AG04450 (cell line): ENCODE data around the gene ABHD16A. TPM values are rescaled to one million over a fixed set of nuclear protein-coding genes. Genes with fewer than 3 reads are reported as not detected.

ENCODE experiments used
- CTCF ChIA-PET: fragments of 300-600, 350-600 bp; formaldehyde crosslinking; extraction: SDS; loops from one replicate; lab custom pipeline; 2022; ENCODE audit warnings: antibody characterized with exemption, inconsistent platforms; lab: Charles Lee
- POLR2A ChIA-PET: fragments of 350-600 bp; formaldehyde crosslinking; extraction: SDS; loops from one replicate; lab custom pipeline; 2021; ENCODE audit warnings: antibody characterized with exemption, inconsistent platforms; lab: Yijun Ruan, JAX
- DNase-seq: peaks from one replicate; pipeline ENCODE4 v3.0.0-alpha.2; 2011; ENCODE audit warnings: low read depth, low spot score
- H3K27ac ChIP-seq: one replicate; pipeline ENCODE4 v1.5.1; 2012; ENCODE audit warnings: low read depth, low read length, control low read depth
- H3K27me3 ChIP-seq: one replicate; pipeline ENCODE4 v1.6.0; 2012; ENCODE audit warnings: low read length; ENCODE audit not compliant: control insufficient read depth, insufficient read depth
- H3K4me3 ChIP-seq: 2 replicates; pipeline ENCODE4 v1.5.1; 2011; ENCODE audit warnings: mild to moderate bottlenecking, low read depth, low read length, control low read depth
- H3K9me3 ChIP-seq: 2 replicates; pipeline ENCODE4 v1.5.1; 2012; ENCODE audit warnings: low read length; ENCODE audit not compliant: control insufficient read depth, insufficient read depth
- polyA plus RNA-seq: library from polyadenylated mRNA; depleted of rRNA; stranded (reverse); fragments of >200 nt; gene quantifications from 2 replicates; pipeline ENCODE4 v1.2.3, GENCODE V29; 2011
- TF ChIP-seq, protein P1 (sequence below): IDR thresholded peaks from 2 replicates; pipeline ENCODE4 v1.5.1; 2011; ENCODE audit warnings: low read depth, low read length, control low read depth, inconsistent platforms

Gene ABHD16A
- polyA plus RNA-seq, 1 experiment, result 34.0 TPM

DNA sequence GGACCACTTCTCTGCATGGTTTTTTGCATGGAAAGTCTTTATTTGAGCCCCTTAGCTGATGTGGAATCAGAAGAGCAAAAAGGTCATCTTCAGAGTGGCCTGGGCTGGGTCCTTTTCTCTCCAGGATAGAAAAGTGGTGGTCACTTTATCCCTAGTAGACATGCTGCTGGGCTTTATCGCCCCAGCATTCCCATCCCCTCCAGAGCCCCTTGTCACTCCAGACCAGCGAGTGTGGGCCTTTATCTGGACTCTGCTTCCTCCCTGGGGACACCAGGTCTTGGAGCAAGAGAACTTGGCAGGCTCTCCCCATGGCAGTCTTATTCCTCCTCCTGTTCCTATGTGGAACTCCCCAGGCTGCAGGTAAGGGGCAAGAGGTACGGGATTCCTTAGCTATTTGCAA is 3.5 kb upstream of the ABHD16A start, which contains the start of gene LY6G6F:
Gene LY6G6F (plus strand): TSS at position 268 of the 400 bp plus-strand sequence. CDS start 41 bp downstream, at position 309.
- no peak for DNase-seq
- POLR2A ChIA-PET, result no interaction called here
- H3K9me3 ChIP-seq, result no peaks in the 10 kb centered on the region
- no peak within 1 kb of the TSS for H3K4me3 ChIP-seq
- H3K27ac ChIP-seq, result no peak within 1 kb of the TSS
- peaks cover 11% of the 10 kb centered on the region for H3K27me3 ChIP-seq
- TF ChIP-seq, protein P1, sequence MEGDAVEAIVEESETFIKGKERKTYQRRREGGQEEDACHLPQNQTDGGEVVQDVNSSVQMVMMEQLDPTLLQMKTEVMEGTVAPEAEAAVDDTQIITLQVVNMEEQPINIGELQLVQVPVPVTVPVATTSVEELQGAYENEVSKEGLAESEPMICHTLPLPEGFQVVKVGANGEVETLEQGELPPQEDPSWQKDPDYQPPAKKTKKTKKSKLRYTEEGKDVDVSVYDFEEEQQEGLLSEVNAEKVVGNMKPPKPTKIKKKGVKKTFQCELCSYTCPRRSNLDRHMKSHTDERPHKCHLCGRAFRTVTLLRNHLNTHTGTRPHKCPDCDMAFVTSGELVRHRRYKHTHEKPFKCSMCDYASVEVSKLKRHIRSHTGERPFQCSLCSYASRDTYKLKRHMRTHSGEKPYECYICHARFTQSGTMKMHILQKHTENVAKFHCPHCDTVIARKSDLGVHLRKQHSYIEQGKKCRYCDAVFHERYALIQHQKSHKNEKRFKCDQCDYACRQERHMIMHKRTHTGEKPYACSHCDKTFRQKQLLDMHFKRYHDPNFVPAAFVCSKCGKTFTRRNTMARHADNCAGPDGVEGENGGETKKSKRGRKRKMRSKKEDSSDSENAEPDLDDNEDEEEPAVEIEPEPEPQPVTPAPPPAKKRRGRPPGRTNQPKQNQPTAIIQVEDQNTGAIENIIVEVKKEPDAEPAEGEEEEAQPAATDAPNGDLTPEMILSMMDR, result no peak
- CTCF ChIA-PET, result no interaction called here

DNA sequence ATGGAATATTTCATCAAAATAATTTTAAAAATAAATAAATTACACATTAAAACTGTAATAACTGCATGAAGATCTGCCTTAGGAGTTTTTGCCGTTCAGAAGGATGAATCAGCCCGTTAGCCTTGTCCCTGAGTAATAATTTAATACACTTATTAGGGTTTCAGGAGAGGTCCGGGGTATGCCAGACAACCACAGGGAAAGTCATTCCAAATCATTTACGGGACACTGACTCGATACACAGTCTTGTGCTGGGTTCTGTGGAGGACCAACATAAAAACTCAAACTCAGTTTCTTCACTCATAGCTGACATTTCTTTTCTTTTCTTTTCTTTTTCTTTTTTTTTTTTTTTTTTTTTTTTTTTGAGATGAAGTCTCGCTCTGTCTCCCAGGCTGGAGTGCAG is 2.8 kb upstream of the ABHD16A start:
- TF ChIP-seq, protein P1, result no peak
- ChIA-PET POLR2A (no interaction called here), CTCF (no interaction called here)
- peaks cover 6% of the 10 kb centered on the region for H3K27me3 ChIP-seq
- no peak for DNase-seq
- H3K9me3 ChIP-seq, result no peaks in the 10 kb centered on the region
- H3K27ac ChIP-seq, result no peak overlapping the region
- H3K4me3 ChIP-seq, result no peak overlapping the region

DNA sequence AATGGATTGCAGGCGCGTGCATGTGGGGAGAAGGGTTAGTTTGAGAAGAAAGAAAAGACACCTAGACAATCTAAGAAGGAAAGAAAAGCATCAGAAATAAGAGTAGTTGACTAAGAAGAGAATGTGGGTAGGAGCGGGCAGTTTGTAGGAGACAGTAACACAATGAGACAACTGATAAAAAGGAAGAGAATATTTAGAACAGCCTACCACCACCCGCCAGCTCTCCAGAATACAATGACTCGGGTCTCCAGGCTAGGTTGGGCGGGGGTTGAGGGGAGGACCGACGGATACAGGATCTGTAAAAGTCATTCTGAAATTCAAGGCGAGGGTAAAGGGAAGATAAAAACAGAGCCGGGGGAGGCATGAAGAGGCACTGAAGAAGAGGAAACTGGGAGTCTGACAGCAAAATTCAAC is 712 bp downstream of the ABHD16A start:
- peak overlapping the region; percentile 98 for H3K4me3 ChIP-seq
- POLR2A ChIA-PET, result interaction anchor here (0.7 to 2.7 kb wide), 7 partner anchors 7 to 132 kb away, joined by 3 to 9 read pairs (median 5); partner anchors contain the start of genes C6orf47, GPANK1, HSPA1B and LSM2
- no peaks in the 10 kb centered on the region for H3K27me3 ChIP-seq
- H3K9me3 ChIP-seq, result no peaks in the 10 kb centered on the region
- TF ChIP-seq, protein P1, result no peak
- no peak for DNase-seq
- H3K27ac ChIP-seq, result peak overlapping the region; percentile 94
- CTCF ChIA-PET, result interaction anchor here (1.2 to 2.5 kb wide), 2 partner anchors 10 to 67 kb away, joined by 3 to 11 read pairs; no protein-coding TSS in a partner anchor

DNA sequence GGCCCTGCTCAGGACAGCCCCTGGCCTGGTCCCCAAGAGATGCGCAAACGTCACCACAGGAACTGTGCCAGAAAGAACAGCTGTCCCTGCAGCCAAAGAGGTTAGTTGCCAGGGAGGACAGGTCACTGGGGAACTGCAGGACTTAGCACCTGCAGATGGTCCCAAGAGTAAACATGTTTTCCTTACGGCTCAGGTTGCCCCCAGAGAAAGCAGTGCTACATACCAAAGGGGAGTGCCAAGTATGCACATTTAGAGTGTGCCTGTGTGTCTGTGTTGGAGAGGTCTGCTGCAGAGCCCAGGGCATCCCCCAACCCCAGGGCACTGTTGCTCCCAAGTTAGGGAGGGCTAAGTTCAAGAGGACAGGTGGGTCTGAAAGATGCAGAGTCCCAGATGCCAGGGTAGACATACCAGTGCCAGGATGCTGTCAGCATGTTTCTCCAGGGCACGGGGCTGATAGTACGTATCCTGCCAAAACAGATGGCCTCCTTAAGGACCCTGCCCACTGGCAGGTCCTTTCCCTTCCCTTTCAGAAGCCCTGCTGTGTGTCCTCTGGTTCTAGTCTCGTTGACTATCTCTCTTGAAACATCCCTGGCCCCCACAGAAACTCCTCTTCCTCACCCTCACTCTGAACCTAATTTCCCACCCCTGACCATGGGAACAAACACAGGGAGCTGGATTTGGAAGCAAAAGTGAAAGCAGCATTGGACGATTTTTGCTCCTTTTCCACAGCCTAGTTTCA is 1.3 kb downstream of the ABHD16A start:
- ChIA-PET CTCF (no interaction called here), POLR2A (interaction anchor here (0.7 to 2.7 kb wide), 3 partner anchors 41 to 126 kb away, joined by 3 to 9 read pairs (median 9); partner anchors contain the start of genes C6orf47, HSPA1B and LSM2)
- no peak overlapping the region for H3K27ac ChIP-seq
- peak overlapping the region; percentile 98 for H3K4me3 ChIP-seq
- no peak for DNase-seq
- H3K9me3 ChIP-seq, result no peaks in the 10 kb centered on the region
- TF ChIP-seq, protein P1, result no peak
- no peaks in the 10 kb centered on the region for H3K27me3 ChIP-seq
